Omental fat pad (tissue), 4 donors: Measurements from ENCODE around the gene CENPP. TPM values are rescaled to one million over a fixed set of nuclear protein-coding genes. Genes with fewer than 3 reads are reported as not detected.

Experiments used
- ATAC-seq: fragments of 150-250 bp; one replicate; pipeline ENCODE4 v1.9.1; 2016; ENCODE audit warnings: mild to moderate bottlenecking, moderate library complexity; ENCODE audit not compliant: low FRiP score
- DNase-seq: peaks from one replicate; pipeline ENCODE4 v3.0.0-alpha.2; 2019; ENCODE audit warnings: low spot score
- CTCF ChIP-seq, 3 donors: fragments of 450-650 bp; IDR thresholded peaks; one replicate each; pipeline ENCODE4 v1.5.1; 2016 to 2017; ENCODE audit warnings: antibody characterized with exemption in 3 of 3, mild to moderate bottlenecking in 3 of 3, moderate library complexity in 2 of 3
- total RNA-seq, 4 donors: library from RNA; depleted of rRNA; stranded (reverse); fragments of >200 nt; gene quantifications; one replicate each; pipeline ENCODE4 v1.1.0, GENCODE V29; 2016

CENPP gene
- total RNA-seq, 4 donors from 2014 or later: 1.2 to 7.0 (median 5.6) TPM

- TF ChIP-seq CTCF (IDR thresholded peaks at IDR 0.05): no peak
- ATAC-seq (no peak), DNase-seq (no peak)
Observed at GRCh38 chr9:92373167-92373566, 47.4 kb downstream of the CENPP start.

GRCh38 chr9:92377876-92378275 lies 52.1 kb downstream of the CENPP start:
- ATAC-seq (no peak), DNase-seq (no peak)
- TF ChIP-seq CTCF (IDR thresholded peaks at IDR 0.05): no peak

GRCh38 chr9:92378865-92379560 lies 53.3 kb downstream of the CENPP start:
- no peak for ATAC-seq
- no peak for TF ChIP-seq CTCF (IDR thresholded peaks at IDR 0.05)
- no peak for DNase-seq

- no peak for DNase-seq
- no peak for ATAC-seq
- no peak for TF ChIP-seq CTCF (IDR thresholded peaks at IDR 0.05)
Observed at GRCh38 chr9:92380603-92381002, 54.9 kb downstream of the CENPP start.

- no peak for DNase-seq
- no peak for ATAC-seq
- TF ChIP-seq CTCF (IDR thresholded peaks at IDR 0.05): no peak
Observed at GRCh38 chr9:92381775-92382174, 56.0 kb downstream of the CENPP start.

GRCh38 chr9:92384375-92384774 lies 58.6 kb downstream of the CENPP start:
- TF ChIP-seq CTCF (IDR thresholded peaks at IDR 0.05): no peak
- peak; percentile 66 for ATAC-seq

GRCh38 chr9:92385001-92385400 lies 59.2 kb downstream of the CENPP start:
- DNase-seq: no peak
- ATAC-seq: peak; percentile 25

More at GRCh38 chr9:92384375-92384774, 58.6 kb downstream of the CENPP start:
- DNase-seq: no peak

More at GRCh38 chr9:92385001-92385400, 59.2 kb downstream of the CENPP start:
- no peak for TF ChIP-seq CTCF (IDR thresholded peaks at IDR 0.05)
